GM10266 (cell line): ENCODE results near the gene ENTREP1.

Experiments
- DNase-seq: peaks from one replicate; pipeline ENCODE4 v3.0.0; 2012; ENCODE audit errors: extremely low spot score
- TF ChIP-seq, protein P1 (sequence below): IDR thresholded peaks from 2 replicates; pipeline ENCODE4 v1.5.1; 2012; ENCODE audit warnings: mild to moderate bottlenecking, low read depth; ENCODE audit not compliant: control insufficient read depth, insufficient read depth; ENCODE audit errors: missing control alignments

ENTREP1 gene

DNA sequence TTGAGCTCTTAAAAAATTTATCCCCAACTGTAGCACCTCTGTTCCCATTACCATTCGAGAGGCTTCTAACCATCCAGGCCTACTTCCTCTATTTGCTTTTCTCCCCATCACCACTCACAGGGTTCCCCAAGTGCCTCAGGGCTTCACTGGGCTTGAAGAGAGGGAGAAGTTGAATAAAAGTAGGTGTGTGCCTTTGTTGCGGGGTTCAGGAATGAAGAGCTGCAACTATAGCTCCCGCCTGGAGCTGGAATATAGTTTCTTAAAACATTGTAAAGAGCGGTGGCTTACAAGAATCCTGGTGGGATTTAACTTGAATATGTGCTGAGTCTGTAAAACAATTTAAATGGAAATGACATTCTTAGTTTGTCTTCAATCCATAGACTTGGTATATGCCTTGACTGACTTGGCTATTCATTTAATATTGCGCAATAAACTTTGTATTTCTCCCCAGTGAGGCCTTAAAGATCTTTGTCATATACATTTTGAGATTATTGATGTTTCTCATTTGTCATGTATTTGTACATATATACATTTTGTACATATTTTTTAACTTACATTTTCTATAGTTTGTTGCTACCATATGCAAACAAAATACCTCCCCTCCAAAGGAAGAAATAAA, 7.2 kb downstream of the ENTREP1 start:
- TF ChIP-seq, protein P1, sequence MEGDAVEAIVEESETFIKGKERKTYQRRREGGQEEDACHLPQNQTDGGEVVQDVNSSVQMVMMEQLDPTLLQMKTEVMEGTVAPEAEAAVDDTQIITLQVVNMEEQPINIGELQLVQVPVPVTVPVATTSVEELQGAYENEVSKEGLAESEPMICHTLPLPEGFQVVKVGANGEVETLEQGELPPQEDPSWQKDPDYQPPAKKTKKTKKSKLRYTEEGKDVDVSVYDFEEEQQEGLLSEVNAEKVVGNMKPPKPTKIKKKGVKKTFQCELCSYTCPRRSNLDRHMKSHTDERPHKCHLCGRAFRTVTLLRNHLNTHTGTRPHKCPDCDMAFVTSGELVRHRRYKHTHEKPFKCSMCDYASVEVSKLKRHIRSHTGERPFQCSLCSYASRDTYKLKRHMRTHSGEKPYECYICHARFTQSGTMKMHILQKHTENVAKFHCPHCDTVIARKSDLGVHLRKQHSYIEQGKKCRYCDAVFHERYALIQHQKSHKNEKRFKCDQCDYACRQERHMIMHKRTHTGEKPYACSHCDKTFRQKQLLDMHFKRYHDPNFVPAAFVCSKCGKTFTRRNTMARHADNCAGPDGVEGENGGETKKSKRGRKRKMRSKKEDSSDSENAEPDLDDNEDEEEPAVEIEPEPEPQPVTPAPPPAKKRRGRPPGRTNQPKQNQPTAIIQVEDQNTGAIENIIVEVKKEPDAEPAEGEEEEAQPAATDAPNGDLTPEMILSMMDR: no peak
- DNase-seq: no peak

GRCh38 chr9:69333716-69334115, 8.7 kb downstream of the ENTREP1 start:
- DNase-seq: no peak
- TF ChIP-seq, protein P1: no peak

DNA sequence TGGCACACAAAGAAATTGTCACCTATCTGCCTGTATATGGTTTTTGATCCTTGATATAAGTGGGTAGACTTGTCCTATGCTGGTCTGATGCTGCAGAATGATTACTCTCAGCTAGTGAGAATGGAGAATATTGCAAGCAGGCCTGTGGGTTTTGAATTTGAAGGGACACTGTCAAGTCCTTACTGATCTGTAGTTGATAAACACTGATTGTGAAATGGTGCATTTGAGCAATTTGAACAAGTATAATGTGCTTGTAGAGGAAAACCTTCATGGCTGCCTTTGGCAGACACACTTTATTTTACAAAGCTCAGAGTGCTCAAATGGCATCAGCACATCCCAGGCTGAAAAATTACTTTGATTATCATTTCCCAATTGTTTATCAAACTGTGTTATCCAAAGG, 9.3 kb downstream of the ENTREP1 start:
- DNase-seq: no peak
- TF ChIP-seq, protein P1: no peak

DNA sequence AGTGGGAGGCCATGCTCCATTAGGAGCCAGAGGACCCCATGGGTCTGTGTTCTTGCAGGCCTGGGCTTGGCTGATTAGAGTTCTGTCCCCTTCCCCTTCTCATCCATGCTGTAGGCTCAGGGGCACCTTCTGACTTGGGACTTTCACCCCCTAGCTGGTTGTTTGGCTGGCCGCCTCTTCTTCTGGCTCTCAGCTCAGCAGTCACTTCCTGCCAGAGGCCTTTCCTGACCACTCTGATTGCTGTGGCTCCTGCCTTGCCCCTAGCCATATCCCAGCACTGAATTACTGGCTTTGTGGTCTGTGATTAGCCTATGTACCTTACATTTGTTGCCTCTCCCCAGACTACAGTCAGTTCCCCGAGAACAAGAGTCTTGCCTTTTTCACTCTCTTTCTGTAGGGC, 14.6 kb downstream of the ENTREP1 start:
- TF ChIP-seq, protein P1: no peak
- no peak for DNase-seq

- TF ChIP-seq, protein P1: no peak
These were observed 15.6 kb downstream of the ENTREP1 start for GRCh38 chr9:69340631-69341030.

GRCh38 chr9:69342769-69343168, 17.8 kb downstream of the ENTREP1 start:
- no peak for DNase-seq
- TF ChIP-seq, protein P1: no peak

More at GRCh38 chr9:69340631-69341030, 15.6 kb downstream of the ENTREP1 start:
- DNase-seq: no peak

- no peak for DNase-seq
- TF ChIP-seq, protein P1: no peak
These were observed 19.4 kb downstream of the ENTREP1 start for GRCh38 chr9:69344459-69344858.
